HCEC 1CT (cell line): ENCODE results near the gene TXNRD2.

Experiments
- DNase-seq: peaks from one replicate; pipeline ENCODE4 v3.0.0-alpha.2; 2017

TXNRD2 gene

DNA sequence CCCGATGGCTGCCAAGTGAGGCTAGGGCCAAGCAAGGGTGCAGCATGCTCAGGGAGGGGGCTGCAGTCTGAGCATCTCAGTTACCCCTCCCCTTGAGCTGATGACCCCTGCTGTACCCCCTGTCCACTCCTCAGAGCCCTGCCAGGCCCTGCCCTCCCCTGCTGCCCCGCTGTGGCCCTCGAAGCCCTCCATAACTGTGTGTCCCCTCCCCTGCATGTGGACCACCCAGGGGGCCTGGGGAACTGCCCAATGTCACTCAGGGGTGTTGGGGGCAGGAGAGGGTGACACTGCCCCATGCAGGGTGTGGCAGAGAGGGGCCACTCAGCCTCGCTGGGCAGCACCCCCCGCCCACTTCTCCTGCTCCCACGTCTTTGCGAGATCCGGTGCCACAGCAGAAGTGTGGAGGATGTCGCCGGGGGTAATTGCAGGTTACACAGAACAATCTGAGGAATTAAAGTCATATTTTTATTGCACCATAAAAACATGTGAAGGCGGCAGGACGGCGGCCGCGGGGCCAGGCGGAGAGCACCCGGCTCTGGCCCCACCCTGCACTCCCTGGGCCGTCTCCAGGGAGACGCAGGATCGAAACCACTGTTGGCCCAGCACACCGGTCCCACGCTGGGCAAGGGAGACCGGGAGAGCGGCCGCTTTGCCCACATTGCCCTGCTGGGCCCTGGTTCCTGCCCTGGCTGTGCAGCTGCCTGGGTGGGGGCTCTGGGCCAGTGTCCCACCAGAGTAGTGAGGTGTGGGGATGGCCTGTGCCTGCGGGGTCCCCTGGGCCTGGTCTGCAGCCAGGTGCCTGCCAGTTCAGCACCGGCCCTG lies 68.3 kb downstream of the TXNRD2 start:
- no peak for DNase-seq

DNA sequence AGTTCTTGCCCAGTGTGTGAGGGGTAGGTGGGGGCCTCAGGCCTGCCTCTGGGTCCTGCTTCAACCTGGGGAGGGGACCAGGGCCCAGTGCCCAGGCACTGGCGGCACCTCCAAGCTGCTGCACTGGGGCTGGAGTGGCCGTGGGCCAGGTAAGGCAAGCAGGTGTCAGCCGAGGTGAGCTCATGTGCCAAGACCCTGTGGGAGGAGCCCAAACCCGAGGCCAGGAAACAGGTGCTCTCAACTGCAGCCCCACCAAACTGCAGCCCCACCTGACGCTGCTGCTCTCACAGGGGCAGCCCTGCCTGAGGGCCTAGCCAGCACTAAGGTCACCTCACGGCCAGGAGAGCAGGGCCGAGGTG lies 68.9 kb downstream of the TXNRD2 start:
- no peak for DNase-seq

DNA sequence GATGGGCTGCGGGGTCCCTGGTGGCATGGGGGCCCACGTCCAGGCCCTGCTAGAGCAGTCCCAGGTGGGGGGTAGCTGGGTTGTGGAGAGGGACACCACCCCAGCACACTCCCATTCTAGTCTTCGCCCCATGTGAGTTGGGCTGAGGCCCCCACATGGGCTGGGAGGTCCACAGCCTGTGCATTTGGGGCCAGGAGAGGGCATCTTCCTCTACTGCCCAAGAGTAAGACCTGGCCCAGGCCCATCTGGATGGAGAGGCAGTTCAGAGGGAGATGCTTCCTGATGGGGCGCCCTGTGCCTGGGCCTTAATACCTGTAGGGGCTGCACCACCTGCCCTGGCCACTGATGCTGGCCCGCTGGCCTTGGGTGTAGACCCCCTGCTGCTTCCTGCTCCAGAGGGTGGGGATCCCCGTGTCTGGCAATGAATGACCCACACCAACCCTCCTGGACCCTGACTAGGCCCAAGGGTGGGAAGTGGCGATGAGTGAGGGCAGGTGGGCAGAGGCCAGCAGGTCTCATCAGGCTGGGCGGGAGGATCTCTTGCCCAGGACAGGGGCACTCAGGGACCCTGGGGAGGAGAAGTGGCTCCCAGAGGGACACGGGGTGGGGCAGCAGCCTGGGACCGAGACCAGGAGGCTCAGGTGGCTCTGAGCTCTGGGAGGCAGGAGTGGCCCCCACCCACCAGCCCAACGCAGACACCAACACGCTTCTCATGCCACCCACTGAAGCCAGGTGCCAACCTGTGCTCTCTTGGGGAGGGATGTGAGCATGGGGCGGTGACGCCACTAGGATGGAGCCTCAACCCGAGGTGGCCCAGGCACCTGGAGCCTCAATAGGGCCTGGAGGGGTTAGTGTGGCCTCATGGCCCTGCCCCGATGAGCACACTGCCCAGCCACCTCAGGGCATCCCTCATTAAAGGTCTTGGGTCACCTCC lies 69.5 kb downstream of the TXNRD2 start:
- no peak for DNase-seq

GRCh38 chr22:19871023-19871844 lies 70.4 kb downstream of the TXNRD2 start:
- DNase-seq, result no peak

GRCh38 chr22:19870153-19871022 lies 71.2 kb downstream of the TXNRD2 start:
- DNase-seq, result no peak

- DNase-seq, result no peak
Measured at GRCh38 chr22:19869497-19870152, 72.0 kb downstream of the TXNRD2 start.

GRCh38 chr22:19868773-19869471 lies 72.7 kb downstream of the TXNRD2 start:
- no peak for DNase-seq

GRCh38 chr22:19868333-19868732 lies 73.3 kb downstream of the TXNRD2 start:
- DNase-seq, result no peak

- no peak for DNase-seq
Measured at GRCh38 chr22:19867617-19868016, 74.0 kb downstream of the TXNRD2 start.

- DNase-seq, result no peak
Measured at GRCh38 chr22:19866665-19867009, 75.0 kb downstream of the TXNRD2 start.

- DNase-seq, result no peak
Measured at GRCh38 chr22:19865141-19865829, 76.3 kb downstream of the TXNRD2 start.

DNA sequence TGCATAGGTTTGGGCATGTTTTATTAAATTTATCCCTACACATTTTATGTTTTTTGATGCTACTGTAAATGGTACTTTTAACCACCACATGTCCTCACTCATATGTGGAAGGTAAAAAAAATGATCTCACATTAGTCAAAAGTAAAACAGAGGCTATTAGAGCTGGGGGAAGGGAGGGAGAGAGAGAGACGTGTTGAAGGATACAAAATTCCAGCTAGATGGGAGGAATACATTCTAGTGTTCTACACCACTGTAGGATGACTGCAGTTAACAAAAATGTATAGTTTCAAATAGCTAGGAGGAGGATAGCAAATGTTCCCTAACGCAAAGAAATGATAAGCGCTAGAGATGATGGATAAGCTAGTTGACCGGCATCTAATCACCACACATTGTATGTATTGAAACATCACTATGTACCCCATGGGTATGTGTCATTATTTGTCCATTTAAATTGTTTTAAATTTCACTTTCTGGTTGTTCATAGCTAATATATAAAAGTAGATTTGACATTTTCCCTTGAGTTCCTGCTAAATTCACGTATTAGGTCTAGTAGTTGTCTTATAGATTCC lies 77.0 kb downstream of the TXNRD2 start:
- no peak for DNase-seq

GRCh38 chr22:19863571-19863970 lies 78.0 kb downstream of the TXNRD2 start:
- DNase-seq, result no peak

DNA sequence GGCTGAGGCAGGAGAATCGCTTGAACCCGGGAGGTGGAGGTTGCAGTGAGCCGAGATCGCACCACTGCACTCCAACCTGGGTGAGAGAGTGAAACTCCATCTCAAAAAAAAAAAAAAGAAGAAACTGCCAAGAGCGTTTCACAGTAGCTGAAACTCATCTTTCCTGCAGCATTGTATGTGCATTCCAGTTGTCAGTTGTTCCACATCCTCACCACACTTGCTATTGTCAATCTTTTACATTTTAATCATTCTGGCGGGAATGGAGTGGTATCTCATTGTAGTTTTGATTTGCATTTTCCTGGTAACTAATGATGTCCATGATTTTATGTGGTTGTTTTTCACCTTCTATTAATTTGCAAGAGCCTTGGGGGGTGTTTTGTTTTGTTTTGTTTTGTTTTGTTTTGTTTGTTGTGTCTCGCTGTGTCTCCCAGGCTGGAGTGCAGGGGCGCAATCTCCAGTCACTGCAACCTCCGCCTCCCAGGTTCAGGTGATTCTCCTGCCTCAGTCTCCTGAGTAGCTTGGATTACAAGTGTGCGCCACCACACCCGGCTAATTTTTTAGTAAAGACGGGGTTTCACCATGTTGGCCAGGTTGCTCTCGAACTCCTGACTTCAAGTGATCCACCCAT lies 78.9 kb downstream of the TXNRD2 start:
- DNase-seq, result no peak

DNA sequence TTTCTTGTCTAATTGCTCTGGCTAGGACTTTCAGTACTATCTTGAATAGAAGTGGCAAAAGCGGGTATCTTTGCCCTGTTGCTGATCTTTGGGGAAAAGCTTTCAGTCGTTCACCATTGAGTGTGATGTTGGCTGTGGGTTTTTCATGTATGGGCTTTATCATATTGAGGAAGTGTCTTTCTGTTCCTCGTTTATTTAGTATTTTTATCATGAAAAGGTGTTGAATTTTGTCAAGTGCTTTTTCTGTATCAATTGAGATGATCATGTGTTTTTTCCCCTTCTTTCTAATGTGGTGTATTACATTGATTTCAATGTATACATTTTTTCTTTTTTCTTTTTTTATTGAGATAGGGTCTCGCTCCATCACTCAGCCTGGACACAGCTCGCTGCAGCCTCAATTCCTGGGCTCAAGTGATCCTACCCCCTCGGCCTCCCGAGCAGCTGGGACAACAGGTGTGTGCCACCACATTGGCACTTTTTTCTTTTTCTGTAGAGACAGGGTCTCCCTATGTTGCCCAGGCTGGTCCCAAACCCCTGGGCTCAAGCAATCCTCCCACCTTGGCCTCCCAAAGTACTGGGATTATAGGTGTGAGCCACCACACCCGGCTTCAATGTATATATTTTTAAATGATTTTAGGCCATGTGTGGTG lies 81.6 kb downstream of the TXNRD2 start:
- DNase-seq, result no peak

DNA sequence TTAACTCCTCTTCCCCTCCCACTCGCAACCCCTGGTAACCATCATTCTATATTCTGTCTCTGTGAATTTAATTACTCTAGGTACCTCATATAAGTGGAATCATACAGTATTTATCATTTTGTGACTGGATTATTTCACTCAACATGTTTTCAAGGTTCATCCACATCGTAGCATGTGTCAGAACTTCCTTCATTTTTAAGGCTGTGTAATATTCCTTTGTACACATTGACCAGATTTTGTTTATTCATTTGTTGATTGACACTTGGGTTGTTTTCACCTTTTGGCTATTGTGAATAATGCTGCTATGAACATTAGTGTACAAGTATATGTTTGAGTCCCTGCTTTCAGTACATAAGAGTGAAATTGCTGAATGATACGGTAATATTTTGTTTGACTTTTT lies 84.2 kb downstream of the TXNRD2 start:
- no peak for DNase-seq

- DNase-seq, result peak; percentile 58
Measured at GRCh38 chr22:19855504-19856409, 85.9 kb downstream of the TXNRD2 start.
